AG04450 (cell line): ENCODE data around the gene RUFY3. TPM values are rescaled to one million over a fixed set of nuclear protein-coding genes. Genes with fewer than 3 reads are reported as not detected.

Source experiments
- CTCF ChIA-PET: fragments of 300-600, 350-600 bp; formaldehyde crosslinking; extraction: SDS; loops from one replicate; lab custom pipeline; 2022; ENCODE audit warnings: antibody characterized with exemption, inconsistent platforms; lab: Charles Lee
- POLR2A ChIA-PET: fragments of 350-600 bp; formaldehyde crosslinking; extraction: SDS; loops from one replicate; lab custom pipeline; 2021; ENCODE audit warnings: antibody characterized with exemption, inconsistent platforms; lab: Yijun Ruan, JAX
- DNase-seq: peaks from one replicate; pipeline ENCODE4 v3.0.0-alpha.2; 2011; ENCODE audit warnings: low read depth, low spot score
- H3K27ac ChIP-seq: one replicate; pipeline ENCODE4 v1.5.1; 2012; ENCODE audit warnings: low read depth, low read length, control low read depth
- H3K27me3 ChIP-seq: one replicate; pipeline ENCODE4 v1.6.0; 2012; ENCODE audit warnings: low read length; ENCODE audit not compliant: control insufficient read depth, insufficient read depth
- H3K4me3 ChIP-seq: 2 replicates; pipeline ENCODE4 v1.5.1; 2011; ENCODE audit warnings: mild to moderate bottlenecking, low read depth, low read length, control low read depth
- H3K9me3 ChIP-seq: 2 replicates; pipeline ENCODE4 v1.5.1; 2012; ENCODE audit warnings: low read length; ENCODE audit not compliant: control insufficient read depth, insufficient read depth
- CTCF ChIP-seq: IDR thresholded peaks from 2 replicates; pipeline ENCODE4 v1.5.1; 2011; ENCODE audit warnings: low read depth, low read length, control low read depth, inconsistent platforms
- polyA plus RNA-seq: library from polyadenylated mRNA; depleted of rRNA; stranded (reverse); fragments of >200 nt; gene quantifications from 2 replicates; pipeline ENCODE4 v1.2.3, GENCODE V29; 2011

Gene RUFY3
- polyA plus RNA-seq, 1 experiment = 57.9 TPM

- Histone ChIP-seq H3K4me3 (no peak overlapping the region), H3K27me3 (no peaks in the 10 kb centered on the region), H3K9me3 (no peaks in the 10 kb centered on the region), H3K27ac (no peak overlapping the region)
- POLR2A ChIA-PET = interaction anchor here (0.7 kb wide), 1 partner anchor 15 kb away, joined by 8 read pairs; no protein-coding TSS in a partner anchor
- CTCF ChIA-PET = interaction anchor here (0.7 kb wide), 2 partner anchors 16 to 261 kb away, joined by 3 to 4 read pairs; no protein-coding TSS in a partner anchor
- DNase-seq = no peak
- no peak for TF ChIP-seq CTCF
Observed at GRCh38 chr4:70749313-70749712, 27.5 kb downstream of the RUFY3 start.

GRCh38 chr4:70752236-70752635, 30.5 kb downstream of the RUFY3 start:
- CTCF ChIA-PET = no interaction called here
- Histone ChIP-seq H3K27me3 (no peaks in the 10 kb centered on the region), H3K27ac (no peak overlapping the region), H3K9me3 (no peaks in the 10 kb centered on the region), H3K4me3 (no peak overlapping the region)
- POLR2A ChIA-PET = no interaction called here
- TF ChIP-seq CTCF = no peak
- DNase-seq = no peak

- H3K4me3 ChIP-seq = no peak overlapping the region
- no peak for TF ChIP-seq CTCF
- H3K27me3 ChIP-seq = no peaks in the 10 kb centered on the region
- no peak overlapping the region for H3K27ac ChIP-seq
- no peaks in the 10 kb centered on the region for H3K9me3 ChIP-seq
- DNase-seq = no peak
- ChIA-PET POLR2A (no interaction called here), CTCF (interaction anchor here (0.9 kb wide), 1 partner anchor 19 kb away, joined by 3 read pairs; no protein-coding TSS in a partner anchor)
Observed at GRCh38 chr4:70753630-70754029, 31.9 kb downstream of the RUFY3 start.

- ChIA-PET CTCF (no interaction called here), POLR2A (interaction anchor here (0.7 kb wide), 1 partner anchor 59 kb away, joined by 4 read pairs; no protein-coding TSS in a partner anchor)
- H3K9me3 ChIP-seq = no peaks in the 10 kb centered on the region
- no peak overlapping the region for H3K4me3 ChIP-seq
- no peak for DNase-seq
- H3K27ac ChIP-seq = no peak overlapping the region
- H3K27me3 ChIP-seq = no peaks in the 10 kb centered on the region
- TF ChIP-seq CTCF = no peak
Observed at GRCh38 chr4:70754470-70754869, 32.7 kb downstream of the RUFY3 start.

GRCh38 chr4:70754990-70755688, 33.4 kb downstream of the RUFY3 start:
- POLR2A ChIA-PET = interaction anchor here (0.7 kb wide), 1 partner anchor 106 kb away, joined by 3 read pairs; no protein-coding TSS in a partner anchor
- CTCF ChIA-PET = no interaction called here
- Histone ChIP-seq H3K4me3 (no peak overlapping the region), H3K27ac (no peak overlapping the region), H3K27me3 (no peaks in the 10 kb centered on the region), H3K9me3 (no peaks in the 10 kb centered on the region)
- TF ChIP-seq CTCF = no peak
- no peak for DNase-seq
